GM21737 (cell line): ENCODE data around the gene ASAP3.

ENCODE experiments used
- ATAC-seq: cut with Tn5 transposase; IDR thresholded peaks from one replicate; pipeline ENCODE4 v1.9.1; 2021; ENCODE audit warnings: mild to moderate bottlenecking, moderate library complexity; ENCODE audit not compliant: unreplicated experiment

ASAP3 gene

GRCh38 chr1:23424293-23425192, 59.4 kb downstream of the ASAP3 start, which contains the start of gene TCEA3:
TSS of gene TCEA3 (minus strand) at chr1:23424748. CDS start at chr1:23424633, 115 bp downstream.
- no peak for ATAC-seq

- ATAC-seq, result no peak
These were observed 60.3 kb downstream of the ASAP3 start for GRCh38 chr1:23423415-23424292.

GRCh38 chr1:23422941-23423340, 61.0 kb downstream of the ASAP3 start:
- no peak for ATAC-seq

- ATAC-seq, result no peak
These were observed 61.6 kb downstream of the ASAP3 start for GRCh38 chr1:23422241-23422877.

GRCh38 chr1:23421753-23422240, 62.2 kb downstream of the ASAP3 start:
- ATAC-seq, result no peak

GRCh38 chr1:23421343-23421742, 62.6 kb downstream of the ASAP3 start:
- no peak for ATAC-seq

GRCh38 chr1:23420778-23421177, 63.2 kb downstream of the ASAP3 start:
- ATAC-seq, result no peak

- ATAC-seq, result no peak
These were observed 64.8 kb downstream of the ASAP3 start for GRCh38 chr1:23419180-23419579.

GRCh38 chr1:23417570-23417969, 66.4 kb downstream of the ASAP3 start:
- ATAC-seq, result no peak

GRCh38 chr1:23416964-23417363, 67.0 kb downstream of the ASAP3 start:
- ATAC-seq, result no peak

- ATAC-seq, result no peak
These were observed 75.1 kb downstream of the ASAP3 start for GRCh38 chr1:23408797-23409290.

GRCh38 chr1:23407016-23407630, 76.9 kb downstream of the ASAP3 start:
- ATAC-seq, result no peak

GRCh38 chr1:23405946-23406345, 78.0 kb downstream of the ASAP3 start:
- no peak for ATAC-seq

GRCh38 chr1:23403735-23404486, 80.1 kb downstream of the ASAP3 start:
- no peak for ATAC-seq

- ATAC-seq, result no peak
These were observed 80.6 kb downstream of the ASAP3 start for GRCh38 chr1:23403355-23403734.

GRCh38 chr1:23403038-23403336, 81.0 kb downstream of the ASAP3 start:
- no peak for ATAC-seq

- ATAC-seq, result no peak
These were observed 81.5 kb downstream of the ASAP3 start for GRCh38 chr1:23402286-23403037.

- ATAC-seq, result no peak
These were observed 82.7 kb downstream of the ASAP3 start for GRCh38 chr1:23401313-23401712.
